Skeletal muscle satellite cell (primary cell): ENCODE measurements around the gene KRTAP4-16.
"Not testable (repeated sequence)": the region's sequence is repeated elsewhere in the genome, so short reads cannot be mapped to it uniquely, and the experiment has no call there.

Source experiments
- H3K27me3 ChIP-seq: 2 replicates; pipeline ENCODE4 v1.7.0; 2013; ENCODE audit warnings: low read length; ENCODE audit not compliant: control insufficient read depth, insufficient read depth
- H3K36me3 ChIP-seq: 2 replicates; pipeline ENCODE4 v1.7.0; 2013; ENCODE audit warnings: mild to moderate bottlenecking, control low read depth, low read length; ENCODE audit not compliant: insufficient read depth
- H3K4me1 ChIP-seq: 2 replicates; pipeline ENCODE4 v1.7.0; 2013; ENCODE audit warnings: low read length; ENCODE audit not compliant: control insufficient read depth, insufficient read depth
- H3K4me2 ChIP-seq: 2 replicates; pipeline ENCODE4 v1.7.0; 2013; ENCODE audit warnings: mild to moderate bottlenecking, low read length
- H3K4me3 ChIP-seq: 2 replicates; pipeline ENCODE4 v1.7.0; 2013; ENCODE audit warnings: low read length
- H3K9ac ChIP-seq: 2 replicates; pipeline ENCODE4 v1.7.0; 2013; ENCODE audit warnings: mild to moderate bottlenecking, low read depth, low read length, moderate library complexity
- H3K9me3 ChIP-seq: replicated peaks from 2 replicates; pipeline ENCODE4 v1.7.0; 2013; ENCODE audit warnings: mild to moderate bottlenecking, control low read depth, low read length

Gene KRTAP4-16

DNA sequence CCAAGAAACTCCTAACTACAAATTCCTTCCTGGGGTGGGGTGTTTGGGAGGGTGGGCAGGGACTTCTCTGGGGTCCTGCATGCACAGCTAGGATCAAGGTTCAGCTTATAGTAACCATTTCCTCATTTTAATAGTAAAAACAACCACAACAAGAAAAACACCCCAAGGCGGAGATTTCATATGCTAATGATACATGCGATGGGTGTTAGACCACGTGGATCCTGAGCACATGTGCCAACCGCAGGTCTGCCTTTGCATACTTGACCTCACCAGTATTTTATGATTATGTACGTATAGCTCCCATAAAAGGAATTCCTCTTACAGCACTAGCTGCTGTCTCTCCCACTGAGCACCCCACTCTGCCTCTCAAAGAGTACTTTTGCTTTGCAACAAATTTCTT is 14.3 kb upstream of the KRTAP4-16 start:
- H3K4me1 ChIP-seq: no peaks in the 10 kb centered on the region
- H3K36me3 ChIP-seq: no peaks in the 10 kb centered on the region
- peaks cover 3% of the 10 kb centered on the region for H3K9me3 ChIP-seq
- no peak overlapping the region for H3K9ac ChIP-seq
- no peaks in the 10 kb centered on the region for H3K27me3 ChIP-seq
- no peak overlapping the region for H3K4me3 ChIP-seq
- no peak overlapping the region for H3K4me2 ChIP-seq

- Histone ChIP-seq H3K4me1 (peaks cover 5% of the 10 kb centered on the region), H3K4me2 (no peak overlapping the region), H3K4me3 (no peak overlapping the region), H3K9me3 (peaks cover 3% of the 10 kb centered on the region), H3K9ac (peak overlapping the region; percentile 3), H3K27me3 (no peaks in the 10 kb centered on the region), H3K36me3 (no peaks in the 10 kb centered on the region)
Measured at GRCh38 chr17:41111151-41111885, 9.3 kb upstream of the KRTAP4-16 start.

DNA sequence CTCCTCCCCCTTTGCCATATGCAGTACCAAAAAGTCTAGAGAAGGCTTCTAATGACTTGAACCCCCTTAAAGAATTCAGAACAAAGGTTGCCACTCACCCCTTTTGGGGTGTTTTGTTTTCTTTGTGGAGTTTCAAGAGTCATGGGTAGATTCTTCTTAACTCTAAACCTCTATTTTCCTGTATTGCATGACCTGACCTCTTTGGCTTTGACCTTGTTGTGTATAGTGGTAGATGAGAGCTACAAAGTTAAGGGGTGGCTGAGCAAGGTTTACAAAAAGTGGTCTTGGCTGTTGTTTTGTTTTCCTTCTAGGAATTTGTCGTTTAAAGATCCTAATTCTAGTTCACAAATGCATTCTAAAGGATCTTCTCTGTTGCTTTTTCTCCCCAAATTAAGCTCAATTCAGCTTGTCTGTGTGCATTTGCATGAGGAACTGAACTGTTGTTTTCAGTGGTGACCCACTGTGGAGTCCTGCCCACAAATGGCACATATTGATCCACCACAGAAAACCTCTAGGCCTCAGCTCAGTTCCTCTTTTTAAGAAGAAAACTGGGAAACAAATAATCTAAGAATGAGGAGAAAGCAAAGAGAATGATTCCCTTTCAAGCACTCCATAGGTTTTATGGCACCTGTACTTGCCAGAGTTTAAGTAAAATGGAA is 6.8 kb upstream of the KRTAP4-16 start:
- H3K9me3 ChIP-seq, H3K27me3 ChIP-seq, H3K4me3 ChIP-seq, H3K4me2 ChIP-seq, H3K36me3 ChIP-seq: not testable (repeated sequence)
- Histone ChIP-seq H3K9ac (peak overlapping the region; percentile 18), H3K4me1 (peaks cover 19% of the 10 kb centered on the region)

- Histone ChIP-seq H3K9me3 (peaks cover under 1% of the 10 kb centered on the region), H3K36me3 (no peaks in the 10 kb centered on the region), H3K9ac (peak overlapping the region; percentile 18), H3K27me3 (no peaks in the 10 kb centered on the region), H3K4me3 (no peak overlapping the region), H3K4me2 (no peak overlapping the region), H3K4me1 (peaks cover 23% of the 10 kb centered on the region)
Measured at GRCh38 chr17:41107941-41108450, 6.0 kb upstream of the KRTAP4-16 start.

- peak within 1 kb of the TSS; percentile 39 for H3K4me2 ChIP-seq
- H3K9ac ChIP-seq: peak within 1 kb of the TSS; percentile 44
- not testable (repeated sequence) for H3K36me3 ChIP-seq, H3K27me3 ChIP-seq, H3K9me3 ChIP-seq, H3K4me3 ChIP-seq
- H3K4me1 ChIP-seq: peaks cover 25% of the 10 kb centered on the region
Measured at GRCh38 chr17:41105347-41105746, 3.3 kb upstream of the KRTAP4-16 start, which contains the start of gene KRTAP4-9. TSS of gene KRTAP4-9 (plus strand) at chr17:41105389. CDS start at chr17:41105389, 0 bp downstream.

DNA sequence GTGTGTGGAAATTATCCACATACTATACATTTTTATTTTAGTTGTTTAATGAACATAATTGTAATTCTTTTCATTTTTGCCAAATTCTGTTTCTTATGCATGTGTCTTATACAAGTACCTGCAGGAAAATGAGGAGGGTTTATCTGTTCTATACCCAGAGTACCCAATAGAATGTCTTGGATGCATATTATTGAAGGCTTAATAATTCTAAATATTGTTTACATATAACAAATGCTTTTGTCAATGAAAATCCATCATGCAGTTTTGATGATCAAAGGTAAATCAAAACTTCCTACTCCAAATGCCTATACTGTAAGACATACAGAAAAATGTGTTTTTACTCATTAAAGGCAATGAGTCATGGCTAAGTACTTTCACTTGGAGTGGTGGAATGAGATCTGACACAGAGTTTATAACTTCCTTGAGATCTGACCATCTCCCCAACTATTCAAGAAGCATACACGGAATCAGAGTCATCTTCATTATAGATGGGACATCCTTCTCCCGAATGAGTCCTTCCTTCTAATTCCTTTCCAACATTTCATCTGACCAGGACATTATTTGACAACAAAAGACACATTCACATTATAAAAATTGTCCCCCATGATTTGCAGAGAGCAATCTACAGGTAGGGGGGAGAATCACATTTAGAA is 2.5 kb upstream of the KRTAP4-16 start:
- Histone ChIP-seq H3K4me1 (peaks cover 26% of the 10 kb centered on the region), H3K4me2 (peak overlapping the region; percentile 39), H3K9ac (peak overlapping the region; percentile 44)
- not testable (repeated sequence) for H3K9me3 ChIP-seq, H3K27me3 ChIP-seq, H3K4me3 ChIP-seq, H3K36me3 ChIP-seq

DNA sequence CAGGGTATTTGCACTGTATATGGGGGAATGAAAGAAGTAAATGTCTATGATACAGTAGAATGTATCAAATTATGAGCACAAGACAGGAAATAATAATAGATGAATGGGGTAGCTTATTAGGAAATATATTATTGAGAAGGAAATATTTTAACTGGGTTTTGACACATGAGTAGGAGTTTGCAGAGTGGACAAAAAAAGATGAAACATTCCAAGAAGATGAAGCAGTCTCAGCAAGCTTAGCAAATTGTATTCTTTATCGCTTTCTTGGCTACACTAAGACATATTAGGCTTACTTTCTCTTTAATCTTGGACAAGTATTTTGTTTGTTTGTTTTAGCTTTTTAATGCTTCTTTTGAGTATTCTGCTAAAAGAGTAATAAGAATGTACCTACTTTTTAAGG is 1.9 kb upstream of the KRTAP4-16 start:
- Histone ChIP-seq H3K36me3 (no peaks in the 10 kb centered on the region), H3K4me3 (no peak overlapping the region), H3K27me3 (no peaks in the 10 kb centered on the region), H3K9me3 (no peaks in the 10 kb centered on the region), H3K4me2 (no peak overlapping the region), H3K9ac (peak overlapping the region; percentile 21), H3K4me1 (peaks cover 30% of the 10 kb centered on the region)

DNA sequence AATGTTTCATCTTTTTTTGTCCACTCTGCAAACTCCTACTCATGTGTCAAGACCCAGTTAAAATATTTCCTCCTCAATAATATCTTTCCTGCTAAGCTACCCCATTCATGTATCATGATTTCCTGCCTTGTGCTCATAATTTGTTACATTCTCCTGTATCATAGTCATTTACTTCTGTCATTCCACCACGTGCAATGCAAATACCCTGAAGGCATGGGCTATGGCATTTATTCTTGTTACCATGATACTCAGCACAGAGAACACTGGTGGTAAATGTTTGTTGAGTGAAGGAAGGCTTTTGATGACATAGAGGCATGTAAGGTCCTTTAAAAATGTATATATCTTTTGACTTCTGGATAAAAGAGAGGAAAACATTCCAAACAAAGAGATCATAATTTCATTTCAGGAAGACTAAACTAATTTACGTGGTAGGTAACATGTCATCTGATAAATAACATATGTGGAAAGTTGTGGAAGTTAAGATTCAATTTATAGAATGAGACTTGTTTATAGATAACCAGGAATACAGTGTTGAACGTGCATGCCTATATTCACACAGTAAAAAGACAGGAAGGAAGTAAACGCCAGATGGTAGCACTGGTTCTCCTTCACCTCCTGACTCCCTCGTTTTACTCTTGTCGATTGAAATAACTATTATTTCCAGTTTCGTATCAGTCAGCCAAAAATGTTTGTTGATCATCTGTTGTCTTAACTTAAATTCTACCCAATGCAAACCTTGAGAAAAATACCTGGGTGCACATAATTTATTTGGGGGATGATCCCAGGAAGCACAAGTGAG is 2.1 kb downstream of the KRTAP4-16 start:
- not testable (repeated sequence) for H3K4me2 ChIP-seq, H3K27me3 ChIP-seq, H3K4me3 ChIP-seq, H3K9ac ChIP-seq, H3K36me3 ChIP-seq, H3K9me3 ChIP-seq
- peaks cover 28% of the 10 kb centered on the region for H3K4me1 ChIP-seq

GRCh38 chr17:41098481-41098880 is 3.5 kb downstream of the KRTAP4-16 start:
- Histone ChIP-seq H3K27me3 (no peaks in the 10 kb centered on the region), H3K9me3 (no peaks in the 10 kb centered on the region), H3K4me1 (peaks cover 16% of the 10 kb centered on the region), H3K4me3 (no peak overlapping the region), H3K36me3 (no peaks in the 10 kb centered on the region), H3K4me2 (no peak overlapping the region), H3K9ac (no peak overlapping the region)

DNA sequence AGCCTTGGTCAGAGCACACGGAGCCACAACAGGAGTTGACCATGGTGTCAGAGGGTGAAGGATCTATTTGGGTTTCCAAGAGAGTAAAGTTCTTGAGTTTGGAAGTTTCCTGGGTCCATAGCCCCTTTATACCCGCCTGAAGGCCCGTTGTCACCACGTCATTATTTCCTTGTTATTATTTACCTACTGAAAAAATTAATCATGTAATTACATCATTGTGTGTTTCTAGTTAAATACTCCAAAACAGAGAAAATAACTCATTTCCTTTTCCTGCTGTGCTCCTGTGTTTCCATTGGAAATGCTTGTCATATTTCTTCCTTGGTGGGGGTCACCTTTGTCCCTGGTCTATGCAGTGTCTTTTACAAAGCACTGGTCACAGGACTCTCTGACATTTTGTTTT is 4.0 kb downstream of the KRTAP4-16 start, which contains the start of gene KRTAP4-8:
TSS of gene KRTAP4-8 (minus strand) at position 101 of the 400 bp plus-strand sequence. CDS start at position 43, 58 bp downstream.
- H3K27me3 ChIP-seq: no peaks in the 10 kb centered on the region
- no peak within 1 kb of the TSS for H3K9ac ChIP-seq
- no peak within 1 kb of the TSS for H3K4me3 ChIP-seq
- H3K36me3 ChIP-seq: no peaks in the 10 kb centered on the region
- no peak within 1 kb of the TSS for H3K4me2 ChIP-seq
- H3K9me3 ChIP-seq: no peaks in the 10 kb centered on the region
- H3K4me1 ChIP-seq: peaks cover 16% of the 10 kb centered on the region

DNA sequence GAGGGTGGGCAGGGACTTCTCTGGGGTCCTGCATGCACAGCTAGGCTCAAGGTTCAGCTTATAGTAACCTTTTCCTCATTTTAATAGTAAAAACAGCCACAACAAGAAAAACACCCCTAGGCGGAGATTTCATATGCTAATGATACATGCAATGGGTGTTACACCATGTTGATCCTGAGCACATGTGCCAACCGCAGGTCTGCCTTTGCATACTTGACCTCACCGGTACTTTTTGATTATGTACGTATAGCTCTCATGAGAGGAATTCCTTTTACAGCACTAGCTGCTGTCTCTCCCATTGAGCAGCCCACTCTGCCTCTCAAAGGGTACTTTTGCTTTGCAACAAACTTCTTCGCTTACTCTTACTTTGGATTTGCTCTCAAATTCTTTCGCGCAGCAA is 6.0 kb downstream of the KRTAP4-16 start:
- H3K9ac ChIP-seq: no peak overlapping the region
- no peaks in the 10 kb centered on the region for H3K9me3 ChIP-seq
- peaks cover 16% of the 10 kb centered on the region for H3K4me1 ChIP-seq
- no peak overlapping the region for H3K4me3 ChIP-seq
- H3K4me2 ChIP-seq: no peak overlapping the region
- no peaks in the 10 kb centered on the region for H3K27me3 ChIP-seq
- H3K36me3 ChIP-seq: no peaks in the 10 kb centered on the region
